Measurements from ENCODE around the gene TUBE1.
"Not testable (repeated sequence)": the region's sequence is repeated elsewhere in the genome, so short reads cannot be mapped to it uniquely, and the experiment has no call there.

TUBE1 gene

GRCh38 chr6:112065426-112065986 lies 21.8 kb downstream of the TUBE1 start:
- in situ Hi-C loops (cut with MboI; ENCODE audit: low sequenced_read_pairs) = no loop called here

- in situ Hi-C loops (cut with MboI; ENCODE audit: low sequenced_read_pairs) = no loop called here
These were observed 24.3 kb downstream of the TUBE1 start for GRCh38 chr6:112062966-112063365.

- in situ Hi-C loops (cut with MboI; ENCODE audit: low sequenced_read_pairs) = no loop called here
These were observed 25.7 kb downstream of the TUBE1 start for GRCh38 chr6:112061605-112062004.

GRCh38 chr6:112058243-112059032 lies 28.8 kb downstream of the TUBE1 start:
- in situ Hi-C loops (cut with MboI; ENCODE audit: low sequenced_read_pairs) = no loop called here

- in situ Hi-C loops (cut with MboI; ENCODE audit: low sequenced_read_pairs) = no loop called here
These were observed 32.6 kb downstream of the TUBE1 start for GRCh38 chr6:112054555-112055190.

GRCh38 chr6:112054001-112054400 lies 33.3 kb downstream of the TUBE1 start, which contains the start of gene CCN6:
Gene CCN6, plus strand, starts transcription at chr6:112054104. Its CDS starts 254 bp downstream, at chr6:112054358.
- in situ Hi-C loops (cut with MboI; ENCODE audit: low sequenced_read_pairs) = no loop called here

GRCh38 chr6:112051251-112051740 lies 36.0 kb downstream of the TUBE1 start:
- in situ Hi-C loops (cut with MboI; ENCODE audit: low sequenced_read_pairs) = not testable (repeated sequence)

- in situ Hi-C loops (cut with MboI; ENCODE audit: low sequenced_read_pairs) = no loop called here
These were observed 36.9 kb downstream of the TUBE1 start for GRCh38 chr6:112050429-112050828.

GRCh38 chr6:112049996-112050395 lies 37.3 kb downstream of the TUBE1 start:
- in situ Hi-C loops (cut with MboI; ENCODE audit: low sequenced_read_pairs) = loop anchor here (25.0 kb wide), 2 partner anchors 1013 to 1513 kb away; no protein-coding TSS in a partner anchor

- in situ Hi-C loops (cut with MboI; ENCODE audit: low sequenced_read_pairs) = loop anchor here (25.0 kb wide), 2 partner anchors 1012 to 1512 kb away; no protein-coding TSS in a partner anchor
These were observed 38.1 kb downstream of the TUBE1 start for GRCh38 chr6:112049026-112049799.

GRCh38 chr6:112047523-112047922 lies 39.8 kb downstream of the TUBE1 start:
- in situ Hi-C loops (cut with MboI; ENCODE audit: low sequenced_read_pairs) = loop anchor here (25.0 kb wide), 2 partner anchors 1010 to 1510 kb away; no protein-coding TSS in a partner anchor

GRCh38 chr6:112044856-112045255 lies 42.4 kb downstream of the TUBE1 start:
- in situ Hi-C loops (cut with MboI; ENCODE audit: low sequenced_read_pairs) = loop anchor here (25.0 kb wide), 2 partner anchors 1008 to 1508 kb away; no protein-coding TSS in a partner anchor

GRCh38 chr6:112044196-112044595 lies 43.1 kb downstream of the TUBE1 start:
- in situ Hi-C loops (cut with MboI; ENCODE audit: low sequenced_read_pairs) = loop anchor here (25.0 kb wide), 2 partner anchors 1007 to 1507 kb away; no protein-coding TSS in a partner anchor

GRCh38 chr6:112043032-112044007 lies 44.0 kb downstream of the TUBE1 start:
- in situ Hi-C loops (cut with MboI; ENCODE audit: low sequenced_read_pairs) = loop anchor here (25.0 kb wide), 2 partner anchors 1006 to 1506 kb away; no protein-coding TSS in a partner anchor

- in situ Hi-C loops (cut with MboI; ENCODE audit: low sequenced_read_pairs) = loop anchor here (25.0 kb wide), 2 partner anchors 1004 to 1504 kb away; no protein-coding TSS in a partner anchor
These were observed 45.7 kb downstream of the TUBE1 start for GRCh38 chr6:112041535-112041934.

- in situ Hi-C loops (cut with MboI; ENCODE audit: low sequenced_read_pairs) = loop anchor here (25.0 kb wide), 2 partner anchors 1004 to 1504 kb away; no protein-coding TSS in a partner anchor
These were observed 46.3 kb downstream of the TUBE1 start for GRCh38 chr6:112040956-112041355.

- in situ Hi-C loops (cut with MboI; ENCODE audit: low sequenced_read_pairs) = loop anchor here (10.0 to 25.0 kb wide), 3 partner anchors 335 to 1502 kb away; no protein-coding TSS in a partner anchor
These were observed 47.9 kb downstream of the TUBE1 start for GRCh38 chr6:112039431-112039770.

- in situ Hi-C loops (cut with MboI; ENCODE audit: low sequenced_read_pairs) = loop anchor here (10.0 to 25.0 kb wide), 3 partner anchors 334 to 1502 kb away; no protein-coding TSS in a partner anchor
These were observed 48.4 kb downstream of the TUBE1 start for GRCh38 chr6:112038756-112039430.

Data from HL-60/S4 (cell line).